Right lobe of liver (tissue), 6 donors: ENCODE measurements around the gene ATP6V0B. TPM values are rescaled to one million over a fixed set of nuclear protein-coding genes. Genes with fewer than 3 reads are reported as not detected.

Experiments
- ATAC-seq, 4 donors: fragments of 200-7000 bp; cut with Tn5 transposase; one replicate each; pipeline ENCODE4 v1.9.1; 2020; ENCODE audit warnings: mild to moderate bottlenecking in 4 of 4, moderate library complexity in 4 of 4
- DNase-seq, 3 donors: peaks; one replicate each; pipeline ENCODE4 v3.0.0-alpha.2; 2020
- H3K27ac ChIP-seq, 3 donors: fragments of 200-600 bp; one replicate each; pipeline ENCODE4 v1.8.0; 2022
- H3K27me3 ChIP-seq, 2 donors: fragments of 200-600 bp; one replicate each; pipeline ENCODE4 v1.8.0; 2022
- H3K36me3 ChIP-seq, 4 donors: fragments of 200-600 bp; sonication (generic) in 1 of 4; one replicate each; pipeline versions ENCODE4 v1.5.1 to v1.8.0; 2017 to 2022; ENCODE audit warnings: control low read depth in 1 of 4
- H3K4me1 ChIP-seq, 4 donors: fragments of 200-600 bp; sonication (generic) in 1 of 4; one replicate each; pipeline versions ENCODE4 v1.5.1 to v1.8.0; 2017 to 2022; ENCODE audit warnings: control low read depth in 1 of 4
- H3K4me3 ChIP-seq, 3 donors: fragments of 200-600 bp; one replicate each; pipeline ENCODE4 v1.8.0; 2022
- H3K9me3 ChIP-seq, 4 donors: fragments of 200-600 bp; sonication (generic) in 1 of 4; one replicate each; pipeline versions ENCODE4 v1.5.1 to v1.8.0; 2017 to 2022; ENCODE audit warnings: control low read depth in 1 of 4
- POLR2A ChIP-seq: fragments of 450-650 bp; IDR thresholded peaks from one replicate; pipeline ENCODE4 v1.6.1; 2017; ENCODE audit warnings: antibody characterized with exemption, mild to moderate bottlenecking
- WGBS: methylation state at CpG from one replicate; pipeline ENCODE4 v1.1.6; 2018; ENCODE audit warnings: low coverage, low lambda C conversion rate; ENCODE audit not compliant: insufficient coverage; ENCODE audit errors: missing lambda C conversion rate; 5-methylcytosine and 5-hydroxymethylcytosine counted together
- intact Hi-C, 2 donors: fragments of 100-400 bp; cut with DNase I; formaldehyde crosslinking; loops; one replicate each; pipeline versions ENCODE4 v1.11.2 to v1.14.1; 2022
- total RNA-seq, 6 experiments: library from RNA; depleted of rRNA in 2 of 6; stranded (reverse); fragments of >200 nt in 2 of 6; fragmentation: NEBNext Ultra II Directional in 3 of 6; extraction: Animal tissue kit (Norgen Biotek cat#: 25700) in 3 of 6; gene quantifications; one replicate each; pipeline versions ENCODE4 v1.1.0 to v1.2.4, GENCODE V29; 2016 to 2023
- TF ChIP-seq, protein P1 (sequence below), 4 donors: fragments of 200-600 bp in 3 of 4; fragments of 450-650 bp in 1 of 4; IDR thresholded peaks; one replicate each; pipeline versions ENCODE4 v1.5.1 to v1.8.0; 2016 to 2022; ENCODE audit warnings: antibody characterized with exemption in 4 of 4, mild to moderate bottlenecking in 2 of 4
- donor health status: DM: no; HTN: yes; CAD: no.
- donor health status: DM: no; HTN: no; CAD: no.
- donor health status: DM: no; HTN: no; CAD: no.
- donor health status: DM: no; HTN: yes; CAD: no.
- donor health status: DM: no; HTN: yes; CAD: no.

Gene ATP6V0B
- total RNA-seq, 6 experiments from 2014 or later: 64.4 to 142 (median 76.9) TPM

- 80% methylated on average over 5 of the region's 8 CpGs for WGBS
- H3K36me3 ChIP-seq: no peaks in the 10 kb centered on the region
- TF ChIP-seq, protein P1, sequence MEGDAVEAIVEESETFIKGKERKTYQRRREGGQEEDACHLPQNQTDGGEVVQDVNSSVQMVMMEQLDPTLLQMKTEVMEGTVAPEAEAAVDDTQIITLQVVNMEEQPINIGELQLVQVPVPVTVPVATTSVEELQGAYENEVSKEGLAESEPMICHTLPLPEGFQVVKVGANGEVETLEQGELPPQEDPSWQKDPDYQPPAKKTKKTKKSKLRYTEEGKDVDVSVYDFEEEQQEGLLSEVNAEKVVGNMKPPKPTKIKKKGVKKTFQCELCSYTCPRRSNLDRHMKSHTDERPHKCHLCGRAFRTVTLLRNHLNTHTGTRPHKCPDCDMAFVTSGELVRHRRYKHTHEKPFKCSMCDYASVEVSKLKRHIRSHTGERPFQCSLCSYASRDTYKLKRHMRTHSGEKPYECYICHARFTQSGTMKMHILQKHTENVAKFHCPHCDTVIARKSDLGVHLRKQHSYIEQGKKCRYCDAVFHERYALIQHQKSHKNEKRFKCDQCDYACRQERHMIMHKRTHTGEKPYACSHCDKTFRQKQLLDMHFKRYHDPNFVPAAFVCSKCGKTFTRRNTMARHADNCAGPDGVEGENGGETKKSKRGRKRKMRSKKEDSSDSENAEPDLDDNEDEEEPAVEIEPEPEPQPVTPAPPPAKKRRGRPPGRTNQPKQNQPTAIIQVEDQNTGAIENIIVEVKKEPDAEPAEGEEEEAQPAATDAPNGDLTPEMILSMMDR (IDR thresholded peaks at IDR 0.05): no peak
- TF ChIP-seq POLR2A: no peak
- peaks cover 0 to 19% (median 3%) of the 10 kb centered on the region in 4 donors for H3K4me1 ChIP-seq
- intact Hi-C loops: loop anchor here in 1 of 2 donors (10.0 kb wide), 1 partner anchor 173 kb away; no protein-coding TSS in a partner anchor
- ATAC-seq (no peak), DNase-seq (no peak)
- no peak overlapping the region for H3K4me3 ChIP-seq
- no peaks in the 10 kb centered on the region for H3K9me3 ChIP-seq
- H3K27me3 ChIP-seq: no peaks in the 10 kb centered on the region
- no peak overlapping the region for H3K27ac ChIP-seq
Measured at GRCh38 chr1:43937179-43937865, 37.4 kb upstream of the ATP6V0B start.

GRCh38 chr1:43938383-43938782 lies 36.4 kb upstream of the ATP6V0B start:
- ATAC-seq (no peak), DNase-seq (no peak)
- WGBS: 91% methylated on average over 5 of the region's 10 CpGs
- no peak overlapping the region for H3K27ac ChIP-seq
- TF ChIP-seq, protein P1 (IDR thresholded peaks at IDR 0.05): no peak
- TF ChIP-seq POLR2A: no peak
- intact Hi-C loops: loop anchor here in 1 of 2 donors (10.0 kb wide), 1 partner anchor 174 kb away; no protein-coding TSS in a partner anchor
- no peak overlapping the region for H3K4me3 ChIP-seq
- H3K9me3 ChIP-seq: no peaks in the 10 kb centered on the region
- H3K36me3 ChIP-seq: no peaks in the 10 kb centered on the region
- H3K4me1 ChIP-seq: peaks cover 0 to 18% (median under 1%) of the 10 kb centered on the region in 4 donors
- H3K27me3 ChIP-seq: no peaks in the 10 kb centered on the region

DNA sequence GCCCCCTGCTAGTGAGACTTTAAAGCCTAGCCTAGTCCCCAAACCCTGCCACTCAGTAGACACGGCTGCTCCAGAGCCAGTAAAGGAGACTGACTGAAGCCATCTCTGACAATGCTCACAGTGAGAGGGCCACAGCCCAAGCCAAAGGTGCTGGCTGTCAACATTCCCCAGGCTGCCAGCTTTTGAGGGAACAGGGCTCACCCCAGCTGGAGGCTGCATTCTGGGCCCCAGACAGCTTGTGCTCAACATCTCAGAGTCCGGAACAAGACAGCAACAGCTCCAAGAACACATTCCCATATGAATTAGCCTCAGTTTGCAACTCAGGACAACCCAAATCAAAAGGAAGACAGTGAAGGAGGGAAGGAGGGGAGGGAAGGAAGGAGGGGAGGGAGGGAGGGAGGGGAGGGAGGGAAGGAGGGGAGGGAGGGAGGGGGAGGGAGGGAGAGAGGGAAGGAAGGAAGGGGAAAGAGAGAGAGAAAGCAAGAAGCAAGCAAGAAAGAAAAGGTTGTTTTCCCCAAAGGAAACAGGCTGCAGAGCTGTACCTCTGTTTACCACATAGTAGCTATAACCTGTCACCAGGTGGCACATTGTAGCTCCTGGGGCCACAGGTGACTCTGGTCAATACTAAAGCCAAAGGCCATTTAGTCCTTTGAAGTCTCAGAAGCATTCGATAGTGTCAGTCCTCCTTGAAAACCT lies 35.7 kb upstream of the ATP6V0B start:
- DNase-seq (no peak), ATAC-seq (no peak)
- H3K4me3 ChIP-seq: no peak overlapping the region
- intact Hi-C loops: loop anchor here in 1 of 2 donors (10.0 kb wide), 1 partner anchor 174 kb away; no protein-coding TSS in a partner anchor
- no peak overlapping the region for H3K27ac ChIP-seq
- no peaks in the 10 kb centered on the region for H3K36me3 ChIP-seq
- H3K4me1 ChIP-seq: peaks cover 0 to 11% (median 0%) of the 10 kb centered on the region in 4 donors
- no peaks in the 10 kb centered on the region for H3K9me3 ChIP-seq
- TF ChIP-seq POLR2A: no peak
- TF ChIP-seq, protein P1 (IDR thresholded peaks at IDR 0.05): no peak
- H3K27me3 ChIP-seq: no peaks in the 10 kb centered on the region
- 73% methylated on average over 2 of the region's 3 CpGs for WGBS

GRCh38 chr1:43942411-43942810 lies 32.3 kb upstream of the ATP6V0B start:
- H3K9me3 ChIP-seq: no peaks in the 10 kb centered on the region
- H3K27me3 ChIP-seq: no peaks in the 10 kb centered on the region
- TF ChIP-seq, protein P1 (IDR thresholded peaks at IDR 0.05): no peak
- TF ChIP-seq POLR2A: no peak
- no peak overlapping the region for H3K27ac ChIP-seq
- WGBS: 83% methylated on average over 3 of the region's 3 CpGs
- no peak overlapping the region for H3K4me3 ChIP-seq
- intact Hi-C loops: no loop called here
- no peaks in the 10 kb centered on the region for H3K36me3 ChIP-seq
- H3K4me1 ChIP-seq: peaks cover 0 to 10% (median under 1%) of the 10 kb centered on the region in 4 donors
- DNase-seq (no peak), ATAC-seq (no peak)
